OCI-LY7 (cell line): ENCODE measurements around the gene TM4SF5. TPM values are rescaled to one million over a fixed set of nuclear protein-coding genes. Genes with fewer than 3 reads are reported as not detected.

Source experiments
- BruUV-seq: library from RNA; stranded (reverse); fragments of 400-500 nt; replicated peaks from 2 replicates; lab custom pipeline; 2021; lab: Mats Ljungman, UMichigan
- CTCF ChIA-PET: fragments of 300-600 bp; sonication (Branson Sonifier 250); formaldehyde crosslinking; loops from one replicate; lab custom pipeline; 2022; ENCODE audit warnings: antibody characterized with exemption; ENCODE audit not compliant: unreplicated experiment; lab: Charles Lee
- POLR2A ChIA-PET: fragments of 300-600 bp; sonication (Branson Sonifier 250); formaldehyde crosslinking; loops from one replicate; lab custom pipeline; 2022; ENCODE audit warnings: antibody characterized with exemption; lab: Charles Lee
- DNase-seq: peaks from one replicate; pipeline ENCODE4 v3.0.0-alpha.2; 2015; ENCODE audit warnings: low spot score
- H2AFZ ChIP-seq: fragments of 200-600 bp; sonication (generic), shearing (Covaris generic); 2 replicates; pipeline ENCODE4 v1.6.1; 2014; ENCODE audit warnings: mild to moderate bottlenecking, antibody characterized with exemption, low read length, moderate library complexity
- H3K27ac ChIP-seq: fragments of 200-600 bp; sonication (generic); 2 replicates; pipeline ENCODE4 v1.5.1; 2014; ENCODE audit warnings: mixed run types, low read depth, mild to moderate bottlenecking, moderate library complexity, low read length, inconsistent platforms; ENCODE audit not compliant: poor library complexity, severe bottlenecking
- H3K36me3 ChIP-seq: fragments of 200-600 bp; sonication (generic); 2 replicates; pipeline ENCODE4 v1.6.1; 2014; ENCODE audit warnings: mild to moderate bottlenecking, antibody characterized with exemption, low read length, moderate library complexity, mixed read lengths; ENCODE audit not compliant: insufficient read depth
- H3K4me1 ChIP-seq: fragments of 200-600 bp; sonication (generic); 2 replicates; pipeline ENCODE4 v1.5.1; 2014; ENCODE audit warnings: mild to moderate bottlenecking, low read length; ENCODE audit not compliant: insufficient read depth, poor library complexity, severe bottlenecking
- H3K4me2 ChIP-seq: fragments of 200-600 bp; sonication (generic); 2 replicates; pipeline ENCODE4 v1.6.1; 2014; ENCODE audit warnings: mild to moderate bottlenecking, low read length
- H3K4me3 ChIP-seq: fragments of 200-600 bp; sonication (generic); 2 replicates; pipeline ENCODE4 v1.5.1; 2014; ENCODE audit warnings: mild to moderate bottlenecking, low read depth, low read length; ENCODE audit not compliant: poor library complexity, severe bottlenecking
- H3K79me2 ChIP-seq: fragments of 200-600 bp; sonication (generic); 2 replicates; pipeline ENCODE4 v1.6.1; 2016; ENCODE audit warnings: low read depth, mild to moderate bottlenecking, low read length, moderate library complexity, mixed read lengths; ENCODE audit not compliant: insufficient read depth
- H3K9me2 ChIP-seq: fragments of 200-600 bp; sonication (generic); 2 replicates; pipeline ENCODE4 v1.6.1; 2016; ENCODE audit warnings: mild to moderate bottlenecking, low read length, mixed read lengths; ENCODE audit not compliant: insufficient read depth
- H3K9me3 ChIP-seq: fragments of 200-600 bp; sonication (generic); 2 replicates; pipeline ENCODE4 v1.6.1; 2014; ENCODE audit warnings: mild to moderate bottlenecking, mixed run types, low read length, mixed read lengths
- H4K20me1 ChIP-seq: fragments of 200-600 bp; sonication (generic); 2 replicates; pipeline ENCODE4 v1.6.1; 2014; ENCODE audit warnings: mild to moderate bottlenecking, antibody characterized with exemption, low read length, moderate library complexity, mixed read lengths; ENCODE audit not compliant: insufficient read depth
- CTCF ChIP-seq: fragments of 200-600 bp; sonication (generic); conservative IDR thresholded peaks from 2 replicates; pipeline ENCODE4 v1.5.1; 2014; ENCODE audit warnings: mild to moderate bottlenecking, antibody characterized with exemption, low read length, moderate library complexity, mixed read lengths
- EZH2phosphoT487 ChIP-seq: fragments of 200-600 bp; sonication (generic); IDR thresholded peaks from 2 replicates; pipeline ENCODE4 v1.6.1; 2018; ENCODE audit warnings: low read depth, borderline replicate concordance, mild to moderate bottlenecking, mixed run types, antibody characterized with exemption, low read length, moderate library complexity, mixed read lengths
- intact Hi-C: fragments of 100-400 bp; cut with micrococcal nuclease; formaldehyde crosslinking; loops from one replicate; pipeline ENCODE4 v1.10.0; 2022; ENCODE audit not compliant: unreplicated experiment
- total RNA-seq, 2 experiments: library from RNA; depleted of rRNA in 1 of 2; stranded (reverse); fragments of >200 nt in 1 of 2; shearing (Covaris generic) in 1 of 2; gene quantifications; 2 replicates each; pipeline ENCODE4 v1.2.3, GENCODE V29; 2014 to 2022

TM4SF5 gene
- total RNA-seq, 2 experiments from 2014 or later = not detected

- Histone ChIP-seq H3K4me2 (no peak overlapping the region), H3K4me1 (peaks cover 4% of the 10 kb centered on the region), H2AFZ (no peak overlapping the region), H3K9me2 (no peaks in the 10 kb centered on the region), H3K9me3 (no peaks in the 10 kb centered on the region), H3K27ac (no peak overlapping the region), H4K20me1 (no peaks in the 10 kb centered on the region), H3K79me2 (no peaks in the 10 kb centered on the region), H3K4me3 (no peak overlapping the region), H3K36me3 (no peaks in the 10 kb centered on the region)
- no TSS peak for BruUV-seq
- ChIA-PET CTCF (no interaction called here), POLR2A (no interaction called here)
- no peak for DNase-seq
- TF ChIP-seq CTCF = no peak
- no peak for TF ChIP-seq EZH2phosphoT487
- intact Hi-C loops = no loop called here
Measured at GRCh38 chr17:4759776-4760236, 11.9 kb upstream of the TM4SF5 start.

GRCh38 chr17:4764595-4764994 lies 7.1 kb upstream of the TM4SF5 start:
- no TSS peak for BruUV-seq
- POLR2A ChIA-PET = interaction anchor here (0.9 kb wide), 1 partner anchor 10 kb away, joined by 3 read pairs; no protein-coding TSS in a partner anchor
- intact Hi-C loops = no loop called here
- Histone ChIP-seq H3K9me2 (no peaks in the 10 kb centered on the region), H3K79me2 (no peaks in the 10 kb centered on the region), H3K9me3 (no peaks in the 10 kb centered on the region), H3K4me2 (no peak overlapping the region), H2AFZ (no peak overlapping the region), H4K20me1 (no peaks in the 10 kb centered on the region), H3K36me3 (no peaks in the 10 kb centered on the region), H3K4me1 (peaks cover 4% of the 10 kb centered on the region), H3K4me3 (no peak overlapping the region), H3K27ac (no peak overlapping the region)
- no peak for TF ChIP-seq EZH2phosphoT487
- no peak for TF ChIP-seq CTCF
- peak; percentile 16 for DNase-seq
- CTCF ChIA-PET = no interaction called here

DNA sequence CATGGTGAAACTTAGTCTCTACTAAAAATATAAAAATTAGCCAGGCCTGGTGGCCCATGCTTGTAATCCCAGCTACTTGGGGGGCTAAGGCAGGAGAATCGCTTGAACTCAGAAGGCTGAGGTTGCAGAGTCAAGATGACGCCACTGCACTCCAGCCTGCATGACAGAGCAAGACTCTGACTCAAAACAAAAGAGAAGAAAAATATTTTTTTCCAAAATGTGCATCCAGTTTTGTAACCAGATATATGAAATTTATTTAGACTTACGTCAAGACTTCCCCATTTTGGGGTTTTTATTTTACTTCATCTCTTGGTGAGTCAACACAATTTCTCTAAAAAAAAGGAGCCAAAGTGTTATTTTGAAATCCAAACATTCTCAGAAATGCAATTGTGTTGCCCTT lies 5.5 kb upstream of the TM4SF5 start:
- DNase-seq = no peak
- POLR2A ChIA-PET = no interaction called here
- peaks cover 4% of the 10 kb centered on the region for H3K4me1 ChIP-seq

More for the DNA sequence above, 5.5 kb upstream of the TM4SF5 start:
- CTCF ChIA-PET = no interaction called here
- Histone ChIP-seq H3K9me3 (no peaks in the 10 kb centered on the region), H3K79me2 (no peaks in the 10 kb centered on the region), H4K20me1 (no peaks in the 10 kb centered on the region), H3K27ac (no peak overlapping the region), H3K4me3 (no peak overlapping the region), H3K4me2 (no peak overlapping the region), H2AFZ (no peak overlapping the region), H3K9me2 (no peaks in the 10 kb centered on the region), H3K36me3 (no peaks in the 10 kb centered on the region)
- TF ChIP-seq CTCF (no peak), EZH2phosphoT487 (no peak)
- intact Hi-C loops = no loop called here
- no TSS peak for BruUV-seq
